Measurements from ENCODE around the gene ZNF827. TPM values are rescaled to one million over a fixed set of nuclear protein-coding genes. Genes with fewer than 3 reads are reported as not detected.

The ZNF827 gene
- total RNA-seq, 4 donors from 2014 or later: 5.2 to 11.0 (median 6.4) TPM

DNA sequence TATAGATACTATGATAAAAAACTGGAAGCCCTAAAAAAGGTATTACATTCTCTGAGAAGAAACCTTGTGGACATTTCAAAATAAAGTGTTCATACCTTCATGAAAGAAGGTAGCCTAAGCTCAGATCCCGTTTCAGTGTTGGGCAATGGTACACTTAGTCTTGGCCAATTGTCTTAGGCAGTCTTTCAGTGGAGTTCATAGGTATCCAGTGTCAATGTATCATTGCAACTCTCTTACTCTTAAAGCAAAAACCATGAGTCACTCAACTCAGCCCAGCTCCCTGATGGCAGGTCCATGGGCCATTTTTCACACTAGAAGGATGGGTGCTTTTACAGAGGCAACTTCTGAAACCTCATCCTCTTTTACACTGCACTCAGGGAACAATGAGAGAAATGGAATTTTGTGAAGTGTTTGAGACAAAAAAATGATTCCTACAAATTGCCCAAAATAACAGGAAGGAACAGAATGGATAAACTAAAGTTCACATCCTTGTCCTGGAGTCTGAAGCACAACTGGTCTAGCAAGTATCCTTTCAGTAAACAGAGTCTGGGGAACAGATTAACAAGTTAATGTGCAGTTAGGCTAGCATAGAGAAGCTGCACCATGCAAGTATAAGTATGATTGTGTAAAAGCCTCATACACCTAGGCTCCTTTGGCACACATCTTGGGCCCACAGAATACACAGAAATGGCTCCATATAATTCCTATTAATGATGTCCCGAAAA is 7.0 kb upstream of the ZNF827 start:
- WGBS, 2 donors: 72 to 75% methylated on average over 2 of the region's 2 CpGs
- no peak overlapping the region for H3K27ac ChIP-seq
- no peak for TF ChIP-seq CTCF (IDR thresholded peaks at IDR 0.05)
- TF ChIP-seq POLR2A (IDR thresholded peaks at IDR 0.05): no peak
- no peak for DNase-seq
- intact Hi-C loops (cut with DNase I): no loop called here
- H3K4me1 ChIP-seq: no peaks in the 10 kb centered on the region
- H3K4me3 ChIP-seq: no peak overlapping the region
- H3K36me3 ChIP-seq: no peaks in the 10 kb centered on the region
- H3K27me3 ChIP-seq: peaks cover 0 to 10% (median 0%) of the 10 kb centered on the region in 4 donors
- no peaks in the 10 kb centered on the region for H3K9me3 ChIP-seq

GRCh38 chr4:145944886-145945285 is 6.3 kb upstream of the ZNF827 start:
- intact Hi-C loops (cut with DNase I): no loop called here
- no peak for TF ChIP-seq POLR2A (IDR thresholded peaks at IDR 0.05)
- no peak for TF ChIP-seq CTCF (IDR thresholded peaks at IDR 0.05)
- WGBS, 2 donors: 84 to 92% methylated on average over 2 of the region's 2 CpGs
- Histone ChIP-seq H3K4me3 (no peak overlapping the region), H3K36me3 (no peaks in the 10 kb centered on the region), H3K9me3 (no peaks in the 10 kb centered on the region), H3K4me1 (no peaks in the 10 kb centered on the region), H3K27ac (no peak overlapping the region), H3K27me3 (peaks cover 0 to 10% (median 0%) of the 10 kb centered on the region in 4 donors)
- DNase-seq: no peak

DNA sequence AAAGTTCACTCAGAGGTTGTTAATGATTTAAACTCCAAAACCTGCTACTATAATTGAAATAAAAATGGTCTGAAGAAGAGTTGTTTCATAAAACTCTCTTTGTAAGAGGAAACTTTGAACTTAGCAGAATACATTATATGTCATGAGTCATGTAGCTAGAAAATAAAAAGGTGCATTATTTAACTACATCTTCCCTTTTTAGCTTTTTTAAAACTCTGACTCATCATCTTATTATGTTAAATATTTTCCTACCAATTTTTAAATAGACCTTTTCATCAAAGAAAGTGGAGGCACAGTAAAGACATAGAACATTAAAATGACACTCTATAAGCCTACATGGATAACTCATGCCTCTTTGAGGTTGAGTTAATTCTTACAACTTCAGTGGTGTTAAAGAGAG is 1.2 kb upstream of the ZNF827 start:
- no peak overlapping the region for H3K27ac ChIP-seq
- no peaks in the 10 kb centered on the region for H3K36me3 ChIP-seq
- peaks cover 5 to 27% (median 10%) of the 10 kb centered on the region in 3 donors for H3K4me1 ChIP-seq
- intact Hi-C loops (cut with DNase I): no loop called here
- no peak overlapping the region for H3K4me3 ChIP-seq
- H3K9me3 ChIP-seq: no peaks in the 10 kb centered on the region
- H3K27me3 ChIP-seq: no peaks in the 10 kb centered on the region
- TF ChIP-seq CTCF (IDR thresholded peaks at IDR 0.05): no peak
- TF ChIP-seq POLR2A (IDR thresholded peaks at IDR 0.05): no peak
- no peak for DNase-seq

GRCh38 chr4:145939441-145939750 is 773 bp upstream of the ZNF827 start:
- TF ChIP-seq CTCF (IDR thresholded peaks at IDR 0.05) (no peak), POLR2A (IDR thresholded peaks at IDR 0.05) (no peak)
- no peaks in the 10 kb centered on the region for H3K27me3 ChIP-seq
- H3K4me1 ChIP-seq: peaks cover 5 to 31% (median 10%) of the 10 kb centered on the region in 3 donors
- no peak overlapping the region for H3K27ac ChIP-seq
- 26 to 54% methylated on average over 2 of the region's 2 CpGs for WGBS, 2 donors
- DNase-seq: no peak
- peak overlapping the region in 1 of 4 donors; percentile 74 for H3K4me3 ChIP-seq
- H3K36me3 ChIP-seq: no peaks in the 10 kb centered on the region
- intact Hi-C loops (cut with DNase I): no loop called here
- H3K9me3 ChIP-seq: no peaks in the 10 kb centered on the region

DNA sequence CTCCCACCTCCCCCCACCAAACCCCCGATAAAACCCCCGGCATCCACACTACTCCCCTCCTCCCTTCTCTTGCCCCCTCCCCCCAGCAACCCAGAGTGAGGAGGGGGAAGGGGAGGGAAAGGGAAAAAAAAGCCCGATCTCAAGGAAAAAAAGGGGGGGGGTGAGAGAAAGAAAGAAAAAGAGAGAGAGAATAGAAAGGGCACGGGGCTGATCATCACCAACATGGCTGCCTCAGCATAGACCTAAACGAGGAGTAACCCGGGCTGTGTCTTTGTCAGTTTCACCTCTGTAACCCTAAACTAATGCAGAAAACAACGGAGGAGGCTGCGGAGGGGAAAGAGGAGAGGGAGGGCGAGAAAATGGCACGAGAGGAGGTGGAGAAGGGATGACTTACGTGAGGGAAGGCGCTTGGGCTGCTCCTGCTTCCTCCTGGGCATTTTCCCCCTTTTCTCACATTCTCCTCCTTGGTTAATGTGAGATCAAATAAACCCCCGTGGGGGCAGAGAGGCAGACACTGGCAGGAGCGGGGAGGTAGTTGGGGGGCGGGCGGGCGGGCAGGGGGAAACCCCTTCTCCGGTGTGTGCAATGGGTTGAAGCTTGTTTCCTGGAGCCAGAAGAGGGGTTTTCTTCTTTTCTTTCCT is 532 bp downstream of the ZNF827 start:
- no peak for DNase-seq
- 0 to 1% methylated on average over 15 to 16 of the region's 18 CpGs for WGBS, 2 donors
- no peak for TF ChIP-seq CTCF (IDR thresholded peaks at IDR 0.05)
- no peak for TF ChIP-seq POLR2A (IDR thresholded peaks at IDR 0.05)
- intact Hi-C loops (cut with DNase I): no loop called here
- Histone ChIP-seq H3K27me3 (no peaks in the 10 kb centered on the region), H3K36me3 (no peaks in the 10 kb centered on the region), H3K4me3 (peak overlapping the region; percentile 66 to 95 (median 78)), H3K9me3 (no peaks in the 10 kb centered on the region), H3K27ac (peak overlapping the region; percentile 91 to 96 (median 94)), H3K4me1 (peaks cover 5 to 32% (median 10%) of the 10 kb centered on the region in 3 donors)
